ENCODE results near the gene CAV3. TPM values are rescaled to one million over a fixed set of nuclear protein-coding genes. Genes with fewer than 3 reads are reported as not detected.

Gene CAV3
- polyA plus RNA-seq, 3 donors: not detected

DNA sequence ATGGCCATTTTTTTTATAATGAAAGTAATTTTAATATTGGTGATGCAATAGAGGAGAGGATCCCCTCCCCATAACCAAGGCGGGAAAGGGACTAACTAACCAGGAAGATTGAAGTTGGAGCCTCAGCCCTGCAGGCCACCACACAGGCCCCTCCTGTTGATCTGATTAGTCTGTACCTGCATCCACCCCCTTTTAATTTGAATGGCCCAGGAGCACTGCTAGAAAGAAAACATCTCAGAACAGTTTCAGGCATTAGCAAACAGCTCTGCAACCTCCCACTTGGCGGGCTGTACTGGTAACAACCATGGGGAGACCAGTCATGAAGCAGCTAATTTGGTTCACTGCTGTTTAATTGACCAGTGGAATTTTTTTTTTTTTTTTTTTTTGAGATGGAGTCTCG, 10.3 kb downstream of the CAV3 start:
- H3K4me2 ChIP-seq (replicated peaks; ENCODE audit: extremely low read depth, low read length, poor library complexity, severe bottlenecking): no peak overlapping the region
- no peak overlapping the region for H3K4me3 ChIP-seq (replicated peaks in 1 of 3; ENCODE audit: low read depth in 2 of 3, low read length in 3 of 3)
- Mint-ChIP-seq H3K36me3 (no peaks in the 10 kb centered on the region), H3K9me3 (peaks cover 0 to 2% (median 0%) of the 10 kb centered on the region in 7 donors), H3K4me3 (no peak overlapping the region), H3K4me1 (peaks cover 11% of the 10 kb centered on the region), H3K27ac (no peak overlapping the region), H3K27me3 (ENCODE audit: low read depth in 3 of 3) (peaks cover 7 to 13% (median 8%) of the 10 kb centered on the region in 3 donors)
- H3K36me3 ChIP-seq (replicated peaks in 1 of 2; ENCODE audit: control insufficient read depth in 1 of 2, insufficient read depth in 2 of 2, low read length in 2 of 2): no peaks in the 10 kb centered on the region
- TF ChIP-seq, protein P1, sequence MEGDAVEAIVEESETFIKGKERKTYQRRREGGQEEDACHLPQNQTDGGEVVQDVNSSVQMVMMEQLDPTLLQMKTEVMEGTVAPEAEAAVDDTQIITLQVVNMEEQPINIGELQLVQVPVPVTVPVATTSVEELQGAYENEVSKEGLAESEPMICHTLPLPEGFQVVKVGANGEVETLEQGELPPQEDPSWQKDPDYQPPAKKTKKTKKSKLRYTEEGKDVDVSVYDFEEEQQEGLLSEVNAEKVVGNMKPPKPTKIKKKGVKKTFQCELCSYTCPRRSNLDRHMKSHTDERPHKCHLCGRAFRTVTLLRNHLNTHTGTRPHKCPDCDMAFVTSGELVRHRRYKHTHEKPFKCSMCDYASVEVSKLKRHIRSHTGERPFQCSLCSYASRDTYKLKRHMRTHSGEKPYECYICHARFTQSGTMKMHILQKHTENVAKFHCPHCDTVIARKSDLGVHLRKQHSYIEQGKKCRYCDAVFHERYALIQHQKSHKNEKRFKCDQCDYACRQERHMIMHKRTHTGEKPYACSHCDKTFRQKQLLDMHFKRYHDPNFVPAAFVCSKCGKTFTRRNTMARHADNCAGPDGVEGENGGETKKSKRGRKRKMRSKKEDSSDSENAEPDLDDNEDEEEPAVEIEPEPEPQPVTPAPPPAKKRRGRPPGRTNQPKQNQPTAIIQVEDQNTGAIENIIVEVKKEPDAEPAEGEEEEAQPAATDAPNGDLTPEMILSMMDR (IDR thresholded peaks at IDR 0.05): no peak
- H3K9me3 ChIP-seq (replicated peaks in 1 of 2; ENCODE audit: control insufficient read depth in 1 of 2, insufficient read depth in 1 of 2, low read length in 2 of 2): no peaks in the 10 kb centered on the region
- no peaks in the 10 kb centered on the region for H3K79me2 ChIP-seq (ENCODE audit: insufficient read depth, low read length)
- peaks cover 4 to 9% of the 10 kb centered on the region in 2 donors for H3K4me1 ChIP-seq (ENCODE audit: control insufficient read depth in 1 of 2, insufficient read depth in 2 of 2, low read length in 2 of 2)
- H3K27me3 ChIP-seq (ENCODE audit: control insufficient read depth in 2 of 2, insufficient read depth in 2 of 2, low read length in 2 of 2): peaks cover 0 to 4% of the 10 kb centered on the region in 2 donors
- no peaks in the 10 kb centered on the region for H4K20me1 ChIP-seq (ENCODE audit: insufficient read depth, low read length)
- intact Hi-C loops (cut with micrococcal nuclease): no loop called here
- H3K27ac ChIP-seq (ENCODE audit: low read depth in 1 of 2, low read length in 2 of 2): no peak overlapping the region
- peak overlapping the region; percentile 11 for H2AFZ ChIP-seq (ENCODE audit: insufficient read depth, low read depth, low read length, poor library complexity, severe bottlenecking)
- no peak for DNase-seq
- WGBS (ENCODE audit: insufficient coverage): 100% methylated on average over 1 of the region's 3 CpGs
- no peak overlapping the region for H3K9ac ChIP-seq (ENCODE audit: insufficient read depth, low read length, poor library complexity, severe bottlenecking)

DNA sequence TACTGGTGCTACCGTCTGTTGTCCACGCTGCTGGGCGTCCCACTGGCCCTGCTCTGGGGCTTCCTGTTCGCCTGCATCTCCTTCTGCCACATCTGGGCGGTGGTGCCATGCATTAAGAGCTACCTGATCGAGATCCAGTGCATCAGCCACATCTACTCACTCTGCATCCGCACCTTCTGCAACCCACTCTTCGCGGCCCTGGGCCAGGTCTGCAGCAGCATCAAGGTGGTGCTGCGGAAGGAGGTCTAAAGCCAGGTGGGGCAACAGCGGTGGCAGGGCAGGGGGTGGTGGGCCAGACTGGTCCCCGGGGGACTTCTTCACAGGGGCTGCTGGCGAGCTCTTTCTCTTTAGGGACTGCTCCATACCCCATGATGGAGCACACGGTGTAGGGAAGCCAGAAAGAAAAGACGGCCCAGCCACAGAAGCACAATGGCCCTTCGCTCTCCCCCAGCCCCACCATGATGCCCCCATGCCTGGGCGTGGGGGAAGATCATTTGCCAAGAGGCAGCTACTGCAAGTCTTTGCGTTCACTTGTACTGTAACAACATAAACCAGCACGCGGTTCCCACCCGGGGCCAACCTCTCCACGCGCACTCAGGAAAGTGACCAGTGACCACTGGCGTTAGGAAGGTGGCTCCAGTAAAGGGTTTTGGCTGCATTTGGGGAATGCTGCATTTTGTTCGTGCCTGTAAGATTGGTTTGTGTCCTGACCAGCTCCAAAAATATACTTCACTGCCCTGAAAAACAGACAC, 12.2 kb downstream of the CAV3 start:
- H3K36me3 ChIP-seq (replicated peaks in 1 of 2; ENCODE audit: control insufficient read depth in 1 of 2, insufficient read depth in 2 of 2, low read length in 2 of 2): no peaks in the 10 kb centered on the region

More for the DNA sequence above, 12.2 kb downstream of the CAV3 start:
- no peak overlapping the region for H3K4me3 ChIP-seq (replicated peaks in 1 of 3; ENCODE audit: low read depth in 2 of 3, low read length in 3 of 3)
- TF ChIP-seq, protein P1 (IDR thresholded peaks at IDR 0.05): no peak
- H3K27ac ChIP-seq (ENCODE audit: low read depth in 1 of 2, low read length in 2 of 2): no peak overlapping the region
- no peaks in the 10 kb centered on the region for H3K79me2 ChIP-seq (ENCODE audit: insufficient read depth, low read length)
- peaks cover 0 to 4% of the 10 kb centered on the region in 2 donors for H3K27me3 ChIP-seq (ENCODE audit: control insufficient read depth in 2 of 2, insufficient read depth in 2 of 2, low read length in 2 of 2)
- Mint-ChIP-seq H3K27me3 (ENCODE audit: low read depth in 3 of 3) (peaks cover 7 to 9% (median 8%) of the 10 kb centered on the region in 3 donors), H3K36me3 (no peaks in the 10 kb centered on the region), H3K4me1 (peaks cover 11% of the 10 kb centered on the region), H3K27ac (peak overlapping the region in 1 of 7 donors; percentile 15), H3K9me3 (peaks cover 0 to 2% (median 0%) of the 10 kb centered on the region in 7 donors), H3K4me3 (peak overlapping the region in 1 of 2 donors; percentile 47)
- H3K4me2 ChIP-seq (replicated peaks; ENCODE audit: extremely low read depth, low read length, poor library complexity, severe bottlenecking): no peak overlapping the region
- H3K4me1 ChIP-seq (ENCODE audit: control insufficient read depth in 1 of 2, insufficient read depth in 2 of 2, low read length in 2 of 2): peaks cover 4 to 9% of the 10 kb centered on the region in 2 donors
- intact Hi-C loops (cut with micrococcal nuclease): no loop called here
- no peaks in the 10 kb centered on the region for H4K20me1 ChIP-seq (ENCODE audit: insufficient read depth, low read length)
- no peak for DNase-seq
- no peak overlapping the region for H2AFZ ChIP-seq (ENCODE audit: insufficient read depth, low read depth, low read length, poor library complexity, severe bottlenecking)
- 97% methylated on average over 22 of the region's 25 CpGs for WGBS (ENCODE audit: insufficient coverage)
- H3K9me3 ChIP-seq (replicated peaks in 1 of 2; ENCODE audit: control insufficient read depth in 1 of 2, insufficient read depth in 1 of 2, low read length in 2 of 2): no peaks in the 10 kb centered on the region
- no peak overlapping the region for H3K9ac ChIP-seq (ENCODE audit: insufficient read depth, low read length, poor library complexity, severe bottlenecking)

Data from CD14-positive monocyte (primary cell).